GM19324 (cell line): ENCODE measurements around the gene SLC24A1.

ENCODE experiments used
- ATAC-seq: cut with Tn5 transposase; IDR thresholded peaks from one replicate; pipeline ENCODE4 v1.9.1; 2021; ENCODE audit warnings: mild to moderate bottlenecking, moderate library complexity; ENCODE audit not compliant: unreplicated experiment, low FRiP score

Gene SLC24A1

GRCh38 chr15:65651042-65651322, 29.2 kb downstream of the SLC24A1 start:
- ATAC-seq, result no peak

- ATAC-seq, result no peak
Observed at GRCh38 chr15:65651831-65652749, 30.4 kb downstream of the SLC24A1 start.

DNA sequence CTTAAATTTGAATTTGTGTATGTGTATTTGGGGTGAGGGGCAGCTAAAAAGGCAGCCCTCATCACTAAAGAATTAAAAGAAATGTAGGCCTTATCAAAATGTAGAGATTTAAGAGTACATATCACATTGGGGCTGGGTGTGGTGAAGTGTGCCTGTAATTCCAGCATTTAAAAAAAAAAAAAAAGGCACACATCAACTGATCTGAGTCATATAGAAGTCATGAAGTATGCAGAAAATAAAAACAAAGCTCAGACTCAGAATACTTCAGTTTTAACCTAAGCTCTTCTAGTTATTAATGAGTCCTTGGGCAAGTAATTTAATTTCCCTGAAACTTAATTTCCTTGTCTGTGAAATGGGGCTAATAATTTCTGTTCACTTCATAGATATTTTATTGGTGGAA, 31.6 kb downstream of the SLC24A1 start:
- no peak for ATAC-seq

DNA sequence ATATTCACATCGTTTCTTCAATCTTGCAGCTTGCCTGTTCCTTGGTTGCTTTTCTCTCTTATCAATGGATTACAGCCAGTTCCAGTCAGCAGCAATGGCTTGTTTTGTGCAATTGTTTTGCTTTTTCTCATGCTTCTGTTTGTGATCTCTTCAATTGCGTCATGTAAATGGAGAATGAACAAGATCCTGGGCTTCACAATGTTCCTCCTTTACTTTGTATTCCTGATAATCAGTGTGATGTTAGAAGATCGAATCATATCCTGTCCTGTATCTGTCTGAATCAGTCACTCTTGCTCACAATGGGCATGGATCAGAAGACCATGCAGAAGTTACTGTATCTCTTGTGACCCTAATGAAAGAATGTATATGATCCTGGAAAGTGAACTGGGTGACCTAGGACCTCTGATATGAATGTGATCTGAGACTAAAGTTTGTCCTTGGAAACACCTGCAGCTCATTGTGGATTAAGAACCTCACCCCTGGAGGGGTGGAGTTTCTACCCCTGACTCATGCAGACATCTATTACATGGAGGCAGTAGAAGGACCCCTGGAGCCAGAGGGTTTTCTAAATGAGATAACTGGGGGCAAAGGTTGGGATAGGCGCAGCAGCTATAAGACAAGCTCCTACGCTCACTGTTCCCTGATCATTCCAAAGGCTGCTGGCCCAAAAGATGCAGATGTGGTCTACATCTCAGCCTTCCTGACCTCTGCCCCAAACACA, 32.2 kb downstream of the SLC24A1 start:
- ATAC-seq, result no peak

DNA sequence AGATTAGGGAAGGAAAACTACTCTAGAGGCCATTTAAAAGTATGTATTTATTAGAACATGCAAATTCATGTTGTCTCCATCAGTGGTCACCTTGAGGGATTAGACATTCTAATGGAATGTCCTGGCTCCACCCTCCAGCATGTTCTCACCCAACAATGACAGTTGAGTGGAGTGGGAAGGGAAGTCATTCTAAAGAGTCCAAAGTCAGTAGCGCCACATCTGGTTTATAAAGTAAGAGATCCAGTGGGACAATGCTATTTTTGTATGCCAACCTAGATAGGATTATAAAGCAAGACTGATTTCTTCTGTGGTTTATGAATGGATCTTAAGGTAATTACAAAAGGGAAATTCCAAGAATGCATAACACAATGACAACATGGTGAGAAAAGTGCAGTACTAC, 33.3 kb downstream of the SLC24A1 start:
- no peak for ATAC-seq

GRCh38 chr15:65655457-65655856, 33.7 kb downstream of the SLC24A1 start:
- ATAC-seq, result no peak

DNA sequence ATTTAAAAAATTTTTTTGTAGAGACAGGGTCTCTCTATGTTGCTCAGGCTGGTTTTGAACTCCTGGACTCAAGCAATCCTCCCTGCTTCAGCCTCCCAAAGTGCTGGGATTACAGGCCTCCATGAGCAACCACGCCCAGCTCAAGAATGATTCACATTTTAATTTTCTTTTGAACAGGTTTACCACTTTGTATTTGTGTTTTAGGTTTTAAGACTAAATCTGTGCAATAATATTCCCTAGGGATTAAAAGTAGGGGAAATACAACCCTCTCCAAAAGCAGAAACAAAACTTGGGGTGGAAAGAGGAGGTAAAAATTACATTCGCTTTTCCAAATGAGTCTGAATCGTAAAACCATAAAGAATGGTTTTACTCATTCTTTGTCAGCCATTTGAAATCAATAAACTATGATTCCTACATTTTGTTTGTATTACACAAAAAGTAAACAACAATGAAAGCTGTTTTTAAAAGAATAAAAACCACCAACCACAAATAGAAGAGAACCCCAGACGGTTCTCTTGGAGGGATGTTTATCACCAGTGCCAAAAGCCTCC, 37.8 kb downstream of the SLC24A1 start:
- ATAC-seq, result no peak

- no peak for ATAC-seq
Observed at GRCh38 chr15:65660927-65661326, 39.2 kb downstream of the SLC24A1 start.

- ATAC-seq, result no peak
Observed at GRCh38 chr15:65663521-65663920, 41.8 kb downstream of the SLC24A1 start.

GRCh38 chr15:65666257-65666656, 44.5 kb downstream of the SLC24A1 start:
- ATAC-seq, result no peak

- no peak for ATAC-seq
Observed at GRCh38 chr15:65675551-65675950, 53.8 kb downstream of the SLC24A1 start.

- ATAC-seq, result no peak
Observed at GRCh38 chr15:65676123-65676522, 54.4 kb downstream of the SLC24A1 start.

- ATAC-seq, result no peak
Observed at GRCh38 chr15:65680544-65680943, 58.8 kb downstream of the SLC24A1 start.

GRCh38 chr15:65682404-65682911, 60.7 kb downstream of the SLC24A1 start:
- no peak for ATAC-seq

GRCh38 chr15:65688462-65688861, 66.7 kb downstream of the SLC24A1 start:
- ATAC-seq, result no peak

DNA sequence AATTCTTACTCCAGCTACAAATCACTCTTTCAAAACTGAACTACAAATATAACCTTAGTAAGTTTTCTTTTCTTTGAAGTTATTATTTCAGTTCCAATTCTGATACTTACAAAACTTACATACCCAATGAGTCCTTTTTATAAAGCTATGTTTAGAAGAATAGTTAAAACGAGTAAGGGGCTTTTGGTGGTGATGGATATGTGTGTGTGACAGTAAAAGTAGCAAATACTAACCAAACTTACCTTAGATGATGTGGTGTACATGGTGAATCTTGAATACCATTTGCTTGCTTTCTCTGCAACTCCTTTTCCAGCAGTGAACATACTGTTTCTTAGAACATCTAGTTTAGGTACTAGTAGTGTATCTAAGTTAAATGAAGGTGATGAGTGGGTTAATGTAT, 68.4 kb downstream of the SLC24A1 start:
- no peak for ATAC-seq

- ATAC-seq, result no peak
Observed at GRCh38 chr15:65690778-65691177, 69.0 kb downstream of the SLC24A1 start.

DNA sequence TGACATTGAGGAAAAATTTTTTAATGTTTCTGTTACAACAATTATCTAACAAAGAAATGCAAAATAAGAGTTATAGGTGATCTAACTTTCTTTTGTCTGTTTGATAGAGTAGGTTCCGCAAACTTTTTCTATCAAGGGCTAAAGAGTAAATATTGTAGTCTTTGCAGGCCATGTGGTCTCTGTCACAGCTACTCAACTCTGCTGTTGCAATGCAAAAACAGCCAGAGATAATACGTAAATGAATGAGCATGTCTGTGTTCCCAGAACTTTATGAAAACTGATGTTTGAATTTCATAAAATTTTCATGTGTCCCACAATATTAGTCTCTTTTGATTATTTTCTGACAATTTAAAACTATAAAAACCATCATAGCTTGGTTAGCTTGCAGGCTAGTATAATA, 73.3 kb downstream of the SLC24A1 start:
- ATAC-seq, result no peak
